Left colon (tissue), 2 donors: ENCODE results near the gene AK5. TPM values are rescaled to one million over a fixed set of nuclear protein-coding genes. Genes with fewer than 3 reads are reported as not detected.

Source experiments
- ATAC-seq: fragments of 200-7000 bp; cut with Tn5 transposase; one replicate; pipeline ENCODE4 v1.9.1; 2020; ENCODE audit warnings: mild to moderate bottlenecking, moderate library complexity
- DNase-seq, 2 donors: peaks; one replicate each; pipeline ENCODE4 v3.0.0-alpha.2; 2020
- intact Hi-C, 2 donors: fragments of 100-400 bp; cut with DNase I in 1 of 2; cut with micrococcal nuclease in 1 of 2; formaldehyde crosslinking; loops; one replicate each; pipeline versions ENCODE4 v1.11.2 to v1.14.0; 2022; cut with DNase I, micrococcal nuclease
- total RNA-seq, 2 donors: library from RNA; stranded (reverse); fragmentation: NEBNext Ultra II Directional; extraction: Animal tissue kit (Norgen Biotek cat#: 25700); gene quantifications; one replicate each; pipeline ENCODE4 v1.2.1, GENCODE V29; 2021
- donor health status: DM: no; HTN: no; CAD: no.
- donor health status: DM: yes; HTN: yes; CAD: no.

The AK5 gene
- total RNA-seq, 2 donors from 2014 or later: 0.36 to 0.43 TPM

GRCh38 chr1:77339326-77339725 lies 57.5 kb downstream of the AK5 start:
- intact Hi-C loops: no loop called here
- DNase-seq (no peak), ATAC-seq (no peak)

GRCh38 chr1:77341195-77341594 lies 59.4 kb downstream of the AK5 start:
- intact Hi-C loops: no loop called here
- no peak for ATAC-seq
- no peak for DNase-seq

GRCh38 chr1:77342745-77343144 lies 60.9 kb downstream of the AK5 start:
- DNase-seq: no peak
- intact Hi-C loops: no loop called here
- no peak for ATAC-seq

- ATAC-seq (no peak), DNase-seq (no peak)
- intact Hi-C loops: no loop called here
These were observed 65.8 kb downstream of the AK5 start for GRCh38 chr1:77347646-77348045.

- intact Hi-C loops: no loop called here
- no peak for ATAC-seq
- no peak for DNase-seq
These were observed 66.7 kb downstream of the AK5 start for GRCh38 chr1:77348549-77348948.

- ATAC-seq: no peak
- DNase-seq: no peak
- intact Hi-C loops: no loop called here
These were observed 67.5 kb downstream of the AK5 start for GRCh38 chr1:77349275-77349674.

GRCh38 chr1:77350012-77350770 lies 68.4 kb downstream of the AK5 start:
- ATAC-seq (no peak), DNase-seq (no peak)
- intact Hi-C loops: no loop called here

- ATAC-seq: no peak
- intact Hi-C loops: no loop called here
- no peak for DNase-seq
These were observed 72.7 kb downstream of the AK5 start for GRCh38 chr1:77354536-77354935.

- intact Hi-C loops: no loop called here
- no peak for ATAC-seq
- DNase-seq: no peak
These were observed 73.2 kb downstream of the AK5 start for GRCh38 chr1:77355010-77355409.

- ATAC-seq: no peak
- intact Hi-C loops: no loop called here
- DNase-seq: no peak
These were observed 74.3 kb downstream of the AK5 start for GRCh38 chr1:77356136-77356535.

GRCh38 chr1:77360256-77360655 lies 78.4 kb downstream of the AK5 start:
- intact Hi-C loops: no loop called here
- DNase-seq: no peak

GRCh38 chr1:77361621-77362020 lies 79.8 kb downstream of the AK5 start:
- intact Hi-C loops: no loop called here
- ATAC-seq (no peak), DNase-seq (no peak)

More at GRCh38 chr1:77360256-77360655, 78.4 kb downstream of the AK5 start:
- ATAC-seq: no peak

GRCh38 chr1:77370161-77370560 lies 88.3 kb downstream of the AK5 start:
- intact Hi-C loops: no loop called here

GRCh38 chr1:77370583-77371306 lies 88.9 kb downstream of the AK5 start:
- ATAC-seq (no peak), DNase-seq (no peak)
- intact Hi-C loops: no loop called here

More at GRCh38 chr1:77370161-77370560, 88.3 kb downstream of the AK5 start:
- no peak for DNase-seq
- ATAC-seq: no peak

- no peak for ATAC-seq
- intact Hi-C loops: no loop called here
- DNase-seq: no peak
These were observed 89.6 kb downstream of the AK5 start for GRCh38 chr1:77371396-77371795.

GRCh38 chr1:77373702-77374101 lies 91.9 kb downstream of the AK5 start:
- intact Hi-C loops: no loop called here
- no peak for DNase-seq
- no peak for ATAC-seq

GRCh38 chr1:77375541-77375940 lies 93.7 kb downstream of the AK5 start:
- no peak for ATAC-seq
- DNase-seq: no peak
- intact Hi-C loops: no loop called here

GRCh38 chr1:77375990-77376389 lies 94.2 kb downstream of the AK5 start:
- DNase-seq (no peak), ATAC-seq (no peak)
- intact Hi-C loops: no loop called here

GRCh38 chr1:77378723-77379535 lies 97.1 kb downstream of the AK5 start:
- ATAC-seq: no peak
- no peak for DNase-seq
- intact Hi-C loops: no loop called here

GRCh38 chr1:77382366-77382765 lies 100.5 kb downstream of the AK5 start:
- intact Hi-C loops: no loop called here
- DNase-seq (no peak), ATAC-seq (no peak)
